Femur (tissue), 1 donor: Measurements from ENCODE around the gene ETV5.
"Not testable (repeated sequence)": the region's sequence is repeated elsewhere in the genome, so short reads cannot be mapped to it uniquely, and the experiment has no call there.

Experiments
- DNase-seq: peaks from one replicate; pipeline ENCODE4 v3.0.0-alpha.2; 2017

Gene ETV5

GRCh38 chr3:186059192-186059591 is 49.7 kb downstream of the ETV5 start:
- DNase-seq = no peak

GRCh38 chr3:186058225-186058624 is 50.7 kb downstream of the ETV5 start:
- no peak for DNase-seq

GRCh38 chr3:186057594-186057993 is 51.3 kb downstream of the ETV5 start:
- DNase-seq = no peak

GRCh38 chr3:186054792-186055352 is 54.0 kb downstream of the ETV5 start:
- DNase-seq = no peak

- peak; percentile 53 for DNase-seq
These were observed 54.7 kb downstream of the ETV5 start for GRCh38 chr3:186053954-186054791.

- no peak for DNase-seq
These were observed 56.6 kb downstream of the ETV5 start for GRCh38 chr3:186052096-186052840.

GRCh38 chr3:186049001-186049400 is 59.9 kb downstream of the ETV5 start:
- no peak for DNase-seq

GRCh38 chr3:186048119-186048518 is 60.8 kb downstream of the ETV5 start:
- DNase-seq = no peak

GRCh38 chr3:186046838-186047237 is 62.1 kb downstream of the ETV5 start:
- no peak for DNase-seq

- peak; percentile 36 for DNase-seq
These were observed 63.9 kb downstream of the ETV5 start for GRCh38 chr3:186044968-186045367.

GRCh38 chr3:186044427-186044826 is 64.5 kb downstream of the ETV5 start:
- no peak for DNase-seq

- DNase-seq = no peak
These were observed 66.2 kb downstream of the ETV5 start for GRCh38 chr3:186042521-186043202.

GRCh38 chr3:186042036-186042435 is 66.9 kb downstream of the ETV5 start:
- DNase-seq = no peak

- DNase-seq = no peak
These were observed 70.5 kb downstream of the ETV5 start for GRCh38 chr3:186038360-186038759.

- DNase-seq = no peak
These were observed 73.6 kb downstream of the ETV5 start for GRCh38 chr3:186035277-186035676.

- DNase-seq = no peak
These were observed 76.6 kb downstream of the ETV5 start for GRCh38 chr3:186032321-186032720.

- not testable (repeated sequence) for DNase-seq
These were observed 82.9 kb downstream of the ETV5 start for GRCh38 chr3:186025993-186026392.

GRCh38 chr3:186025161-186025560 is 83.7 kb downstream of the ETV5 start:
- DNase-seq = peak; percentile 43

GRCh38 chr3:186024210-186024609 is 84.7 kb downstream of the ETV5 start:
- peak; percentile 83 for DNase-seq

- DNase-seq = no peak
These were observed 86.0 kb downstream of the ETV5 start for GRCh38 chr3:186022931-186023330.

GRCh38 chr3:186021673-186022362 is 87.1 kb downstream of the ETV5 start:
- no peak for DNase-seq

- not testable (repeated sequence) for DNase-seq
These were observed 87.6 kb downstream of the ETV5 start for GRCh38 chr3:186021250-186021649.

GRCh38 chr3:186019288-186019687 is 89.6 kb downstream of the ETV5 start:
- DNase-seq = not testable (repeated sequence)
